OCI-LY7 (cell line): ENCODE measurements around the gene SORCS3. TPM values are rescaled to one million over a fixed set of nuclear protein-coding genes. Genes with fewer than 3 reads are reported as not detected.

Experiments used
- BruUV-seq: library from RNA; stranded (reverse); fragments of 400-500 nt; replicated peaks from 2 replicates; lab custom pipeline; 2021; lab: Mats Ljungman, UMichigan
- CTCF ChIA-PET: fragments of 300-600 bp; sonication (Branson Sonifier 250); formaldehyde crosslinking; loops from one replicate; lab custom pipeline; 2022; ENCODE audit warnings: antibody characterized with exemption; ENCODE audit not compliant: unreplicated experiment; lab: Charles Lee
- POLR2A ChIA-PET: fragments of 300-600 bp; sonication (Branson Sonifier 250); formaldehyde crosslinking; loops from one replicate; lab custom pipeline; 2022; ENCODE audit warnings: antibody characterized with exemption; lab: Charles Lee
- DNase-seq: peaks from one replicate; pipeline ENCODE4 v3.0.0-alpha.2; 2015; ENCODE audit warnings: low spot score
- H2AFZ ChIP-seq: fragments of 200-600 bp; sonication (generic), shearing (Covaris generic); 2 replicates; pipeline ENCODE4 v1.6.1; 2014; ENCODE audit warnings: mild to moderate bottlenecking, antibody characterized with exemption, low read length, moderate library complexity
- H3K27ac ChIP-seq: fragments of 200-600 bp; sonication (generic); 2 replicates; pipeline ENCODE4 v1.5.1; 2014; ENCODE audit warnings: mixed run types, low read depth, mild to moderate bottlenecking, moderate library complexity, low read length, inconsistent platforms; ENCODE audit not compliant: poor library complexity, severe bottlenecking
- H3K36me3 ChIP-seq: fragments of 200-600 bp; sonication (generic); 2 replicates; pipeline ENCODE4 v1.6.1; 2014; ENCODE audit warnings: mild to moderate bottlenecking, antibody characterized with exemption, low read length, moderate library complexity, mixed read lengths; ENCODE audit not compliant: insufficient read depth
- H3K4me1 ChIP-seq: fragments of 200-600 bp; sonication (generic); 2 replicates; pipeline ENCODE4 v1.5.1; 2014; ENCODE audit warnings: mild to moderate bottlenecking, low read length; ENCODE audit not compliant: insufficient read depth, poor library complexity, severe bottlenecking
- H3K4me2 ChIP-seq: fragments of 200-600 bp; sonication (generic); 2 replicates; pipeline ENCODE4 v1.6.1; 2014; ENCODE audit warnings: mild to moderate bottlenecking, low read length
- H3K4me3 ChIP-seq: fragments of 200-600 bp; sonication (generic); 2 replicates; pipeline ENCODE4 v1.5.1; 2014; ENCODE audit warnings: mild to moderate bottlenecking, low read depth, low read length; ENCODE audit not compliant: poor library complexity, severe bottlenecking
- H3K79me2 ChIP-seq: fragments of 200-600 bp; sonication (generic); 2 replicates; pipeline ENCODE4 v1.6.1; 2016; ENCODE audit warnings: low read depth, mild to moderate bottlenecking, low read length, moderate library complexity, mixed read lengths; ENCODE audit not compliant: insufficient read depth
- H3K9me2 ChIP-seq: fragments of 200-600 bp; sonication (generic); 2 replicates; pipeline ENCODE4 v1.6.1; 2016; ENCODE audit warnings: mild to moderate bottlenecking, low read length, mixed read lengths; ENCODE audit not compliant: insufficient read depth
- H3K9me3 ChIP-seq: fragments of 200-600 bp; sonication (generic); 2 replicates; pipeline ENCODE4 v1.6.1; 2014; ENCODE audit warnings: mild to moderate bottlenecking, mixed run types, low read length, mixed read lengths
- H4K20me1 ChIP-seq: fragments of 200-600 bp; sonication (generic); 2 replicates; pipeline ENCODE4 v1.6.1; 2014; ENCODE audit warnings: mild to moderate bottlenecking, antibody characterized with exemption, low read length, moderate library complexity, mixed read lengths; ENCODE audit not compliant: insufficient read depth
- EZH2phosphoT487 ChIP-seq: fragments of 200-600 bp; sonication (generic); IDR thresholded peaks from 2 replicates; pipeline ENCODE4 v1.6.1; 2018; ENCODE audit warnings: low read depth, borderline replicate concordance, mild to moderate bottlenecking, mixed run types, antibody characterized with exemption, low read length, moderate library complexity, mixed read lengths
- intact Hi-C: fragments of 100-400 bp; cut with micrococcal nuclease; formaldehyde crosslinking; loops from one replicate; pipeline ENCODE4 v1.10.0; 2022; ENCODE audit not compliant: unreplicated experiment
- total RNA-seq, 2 experiments: library from RNA; depleted of rRNA in 1 of 2; stranded (reverse); fragments of >200 nt in 1 of 2; shearing (Covaris generic) in 1 of 2; gene quantifications; 2 replicates each; pipeline ENCODE4 v1.2.3, GENCODE V29; 2014 to 2022
- TF ChIP-seq, protein P1 (sequence below): fragments of 200-600 bp; sonication (generic); conservative IDR thresholded peaks from 2 replicates; pipeline ENCODE4 v1.5.1; 2014; ENCODE audit warnings: mild to moderate bottlenecking, antibody characterized with exemption, low read length, moderate library complexity, mixed read lengths

SORCS3 gene
- total RNA-seq, 2 experiments from 2014 or later: not detected

DNA sequence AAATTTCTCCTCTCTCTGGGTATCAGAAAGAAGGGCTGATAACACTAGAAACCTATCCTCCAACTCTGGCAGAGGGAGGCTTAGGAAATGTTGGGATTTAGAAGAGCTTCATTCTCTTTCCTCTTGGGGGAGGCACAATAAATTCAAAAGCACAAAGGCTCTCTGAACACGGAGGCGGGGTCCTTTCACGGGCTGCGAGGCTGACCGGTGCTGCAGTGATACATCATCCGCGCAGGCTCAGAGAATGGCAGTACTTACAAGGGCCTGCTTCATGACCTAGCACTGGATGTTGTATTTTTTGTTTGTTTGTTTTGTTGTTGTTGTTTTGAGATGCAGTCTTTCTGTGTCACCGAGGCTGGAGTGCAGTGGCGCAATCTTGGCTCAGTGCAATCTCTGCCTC is 306.2 kb downstream of the SORCS3 start:
- no peaks in the 10 kb centered on the region for H3K9me3 ChIP-seq
- H3K9me2 ChIP-seq: no peaks in the 10 kb centered on the region
- H2AFZ ChIP-seq: no peak overlapping the region
- DNase-seq: no peak
- H3K27ac ChIP-seq: no peak overlapping the region
- ChIA-PET POLR2A (no interaction called here), CTCF (no interaction called here)
- H3K79me2 ChIP-seq: no peaks in the 10 kb centered on the region
- no TSS peak for BruUV-seq
- H4K20me1 ChIP-seq: no peaks in the 10 kb centered on the region
- TF ChIP-seq EZH2phosphoT487: no peak
- TF ChIP-seq, protein P1, sequence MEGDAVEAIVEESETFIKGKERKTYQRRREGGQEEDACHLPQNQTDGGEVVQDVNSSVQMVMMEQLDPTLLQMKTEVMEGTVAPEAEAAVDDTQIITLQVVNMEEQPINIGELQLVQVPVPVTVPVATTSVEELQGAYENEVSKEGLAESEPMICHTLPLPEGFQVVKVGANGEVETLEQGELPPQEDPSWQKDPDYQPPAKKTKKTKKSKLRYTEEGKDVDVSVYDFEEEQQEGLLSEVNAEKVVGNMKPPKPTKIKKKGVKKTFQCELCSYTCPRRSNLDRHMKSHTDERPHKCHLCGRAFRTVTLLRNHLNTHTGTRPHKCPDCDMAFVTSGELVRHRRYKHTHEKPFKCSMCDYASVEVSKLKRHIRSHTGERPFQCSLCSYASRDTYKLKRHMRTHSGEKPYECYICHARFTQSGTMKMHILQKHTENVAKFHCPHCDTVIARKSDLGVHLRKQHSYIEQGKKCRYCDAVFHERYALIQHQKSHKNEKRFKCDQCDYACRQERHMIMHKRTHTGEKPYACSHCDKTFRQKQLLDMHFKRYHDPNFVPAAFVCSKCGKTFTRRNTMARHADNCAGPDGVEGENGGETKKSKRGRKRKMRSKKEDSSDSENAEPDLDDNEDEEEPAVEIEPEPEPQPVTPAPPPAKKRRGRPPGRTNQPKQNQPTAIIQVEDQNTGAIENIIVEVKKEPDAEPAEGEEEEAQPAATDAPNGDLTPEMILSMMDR: no peak
- H3K4me1 ChIP-seq: no peaks in the 10 kb centered on the region
- no peak overlapping the region for H3K4me3 ChIP-seq
- no peak overlapping the region for H3K4me2 ChIP-seq
- no peaks in the 10 kb centered on the region for H3K36me3 ChIP-seq
- intact Hi-C loops: no loop called here

DNA sequence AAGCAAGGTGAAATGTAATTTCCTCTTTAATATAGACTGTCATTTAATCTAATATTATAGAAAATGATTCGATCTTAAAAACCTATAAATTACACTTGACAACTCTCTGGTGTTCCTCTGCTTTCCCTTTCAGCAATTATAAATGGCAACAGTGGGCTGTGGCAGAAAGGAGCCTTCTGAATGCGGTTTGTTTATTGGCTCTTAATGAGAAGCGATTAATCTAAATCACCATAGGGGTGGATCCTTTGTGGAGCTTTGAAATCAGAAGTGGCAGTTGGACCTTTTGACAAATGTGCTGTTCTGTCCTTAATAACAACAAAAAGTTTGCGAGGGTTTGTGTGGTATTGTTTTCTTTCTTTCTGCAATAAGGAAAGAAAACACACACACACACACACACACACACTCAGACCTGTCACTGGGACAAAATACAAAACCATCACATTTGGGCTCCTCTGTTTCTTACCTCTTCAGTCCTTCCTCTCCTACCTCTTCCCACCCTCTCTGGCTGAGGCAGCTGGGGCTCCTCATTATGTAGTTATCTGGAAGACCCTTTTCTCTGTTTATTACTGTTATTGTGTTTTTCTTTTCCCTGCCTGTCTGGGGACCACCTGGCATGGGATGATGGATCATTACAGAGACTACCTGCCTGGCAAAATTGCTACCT is 316.2 kb downstream of the SORCS3 start:
- no peaks in the 10 kb centered on the region for H3K9me3 ChIP-seq
- no peak for DNase-seq
- H3K27ac ChIP-seq: no peak overlapping the region
- H4K20me1 ChIP-seq: no peaks in the 10 kb centered on the region
- no peak overlapping the region for H2AFZ ChIP-seq
- no peaks in the 10 kb centered on the region for H3K9me2 ChIP-seq
- ChIA-PET CTCF (no interaction called here), POLR2A (no interaction called here)
- no peaks in the 10 kb centered on the region for H3K79me2 ChIP-seq
- H3K4me2 ChIP-seq: no peak overlapping the region
- H3K4me3 ChIP-seq: no peak overlapping the region
- intact Hi-C loops: no loop called here
- H3K4me1 ChIP-seq: no peaks in the 10 kb centered on the region
- TF ChIP-seq, protein P1: no peak
- TF ChIP-seq EZH2phosphoT487: no peak
- no peaks in the 10 kb centered on the region for H3K36me3 ChIP-seq
- no TSS peak for BruUV-seq

DNA sequence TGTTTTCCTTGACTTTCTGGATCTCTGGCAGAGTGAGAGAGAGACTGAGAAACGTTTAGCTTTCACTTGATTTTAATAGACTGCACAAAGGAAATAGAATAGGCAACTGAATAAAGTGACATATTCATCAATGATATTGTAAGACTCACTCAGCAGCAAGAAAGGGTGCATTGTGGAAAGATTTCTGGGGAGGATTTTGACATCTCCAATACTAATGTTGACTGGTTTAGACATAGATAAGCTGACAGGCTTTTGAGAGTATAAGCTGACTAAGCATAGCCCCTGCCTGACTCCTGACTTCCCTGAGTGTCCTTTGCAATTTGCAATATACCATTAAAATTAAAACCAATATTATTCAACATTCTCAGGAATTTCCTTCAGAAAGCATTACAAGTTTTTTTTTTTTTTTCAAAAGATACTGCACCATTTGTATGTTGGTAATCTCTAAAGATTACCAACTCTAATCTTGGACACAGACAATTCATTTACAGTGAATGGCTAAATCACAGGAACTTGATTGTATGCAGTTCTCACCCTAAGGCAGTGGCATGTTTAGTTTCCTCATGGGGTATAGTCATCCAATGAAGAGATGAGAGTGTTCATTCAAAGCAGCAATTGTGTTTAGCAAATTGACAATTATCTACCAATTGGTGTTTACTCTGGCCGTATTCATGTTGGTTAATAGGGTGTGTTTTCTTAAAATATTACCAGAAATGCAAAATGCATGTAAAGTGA is 325.6 kb downstream of the SORCS3 start:
- Histone ChIP-seq H4K20me1 (no peaks in the 10 kb centered on the region), H3K36me3 (no peaks in the 10 kb centered on the region), H3K79me2 (no peaks in the 10 kb centered on the region), H3K9me3 (no peaks in the 10 kb centered on the region), H3K4me2 (no peak overlapping the region), H3K4me1 (no peaks in the 10 kb centered on the region), H3K27ac (no peak overlapping the region), H2AFZ (no peak overlapping the region), H3K9me2 (no peaks in the 10 kb centered on the region), H3K4me3 (no peak overlapping the region)
- POLR2A ChIA-PET: no interaction called here
- CTCF ChIA-PET: no interaction called here
- intact Hi-C loops: no loop called here
- no peak for DNase-seq
- no TSS peak for BruUV-seq
- TF ChIP-seq, protein P1: no peak
- TF ChIP-seq EZH2phosphoT487: no peak
